Limb (tissue), 2 donors: ENCODE data around the gene MAMDC4.
A peak's percentile ranks its signal among the peaks of the same experiment; 100 is the strongest.
"Not testable (repeated sequence)": the region's sequence is repeated elsewhere in the genome, so short reads cannot be mapped to it uniquely, and the experiment has no call there.

Source experiments
- DNase-seq, 2 donors: peaks; one replicate each; pipeline ENCODE4 v3.0.0-alpha.2; 2016; ENCODE audit errors: extremely low spot score in 2 of 2

The MAMDC4 gene

GRCh38 chr9:136860933-136861873 is 9.1 kb downstream of the MAMDC4 start:
- DNase-seq, result no peak

DNA sequence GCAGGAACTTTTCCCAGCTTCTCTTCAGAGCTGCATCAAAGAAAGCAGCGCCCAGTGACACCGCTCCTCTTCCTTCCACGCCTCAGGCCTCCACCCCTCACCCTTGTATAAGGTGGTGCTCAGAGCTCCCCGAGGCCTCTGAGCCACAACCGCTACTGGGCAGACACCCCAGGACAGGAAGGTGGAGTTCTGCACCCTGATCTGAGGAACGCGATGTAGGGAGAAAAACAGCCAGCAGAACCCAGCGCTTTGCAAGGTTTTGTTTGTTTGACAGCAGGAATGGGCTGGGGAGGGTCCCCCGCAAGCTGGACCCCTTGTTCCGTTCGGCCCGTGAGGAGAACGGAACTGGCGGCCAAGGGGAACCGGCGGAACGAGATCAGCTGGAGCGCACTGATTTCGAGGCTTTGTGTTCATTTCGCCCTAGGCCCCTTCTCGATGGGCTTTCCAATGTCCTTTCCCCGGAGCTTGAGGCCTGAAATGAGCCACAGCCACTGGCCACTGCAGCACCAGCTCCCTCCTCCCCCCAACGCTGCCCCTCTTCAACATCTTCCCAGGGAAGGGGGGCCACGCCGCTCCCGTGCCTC is 9.8 kb downstream of the MAMDC4 start:
- no peak for DNase-seq

DNA sequence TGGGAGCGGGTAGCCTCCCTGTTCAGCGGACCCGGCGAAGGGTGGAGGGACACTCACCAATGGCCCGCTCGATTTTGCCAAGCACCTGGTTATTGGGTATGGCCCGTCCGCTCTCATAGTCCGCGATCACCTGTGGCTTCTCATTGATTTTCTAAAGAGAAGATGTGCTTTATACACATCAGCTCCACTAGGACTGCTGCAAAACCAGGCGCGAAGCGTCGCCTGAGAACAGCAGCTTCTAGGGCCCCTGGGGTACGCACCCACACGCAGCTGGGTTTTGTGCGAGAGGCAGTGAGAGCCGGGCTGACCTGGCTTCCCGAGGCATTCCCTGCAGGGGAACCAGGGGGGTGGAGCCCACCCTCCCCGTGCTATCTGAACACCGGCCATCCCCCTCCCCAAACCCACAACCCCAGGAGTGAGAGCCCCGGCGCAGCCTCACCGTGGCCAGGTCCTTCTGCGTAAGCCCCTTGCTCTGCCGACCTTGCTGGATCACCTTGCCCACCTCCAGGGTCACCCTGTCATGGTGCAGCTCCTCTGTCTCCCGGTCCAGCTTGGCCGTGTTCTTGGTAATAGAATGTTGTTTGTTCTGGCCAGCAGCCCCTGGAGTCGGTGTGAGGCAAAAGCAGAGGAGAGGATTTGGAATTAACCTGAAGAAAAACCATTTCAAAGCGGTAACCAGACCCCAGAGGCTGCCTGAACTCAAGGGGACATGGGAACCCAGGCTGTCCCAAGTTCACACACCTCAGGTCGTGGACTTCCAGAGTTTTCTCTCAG is 10.9 kb downstream of the MAMDC4 start:
- no peak for DNase-seq

- no peak for DNase-seq
These were observed 11.6 kb downstream of the MAMDC4 start for GRCh38 chr9:136863623-136864273.

DNA sequence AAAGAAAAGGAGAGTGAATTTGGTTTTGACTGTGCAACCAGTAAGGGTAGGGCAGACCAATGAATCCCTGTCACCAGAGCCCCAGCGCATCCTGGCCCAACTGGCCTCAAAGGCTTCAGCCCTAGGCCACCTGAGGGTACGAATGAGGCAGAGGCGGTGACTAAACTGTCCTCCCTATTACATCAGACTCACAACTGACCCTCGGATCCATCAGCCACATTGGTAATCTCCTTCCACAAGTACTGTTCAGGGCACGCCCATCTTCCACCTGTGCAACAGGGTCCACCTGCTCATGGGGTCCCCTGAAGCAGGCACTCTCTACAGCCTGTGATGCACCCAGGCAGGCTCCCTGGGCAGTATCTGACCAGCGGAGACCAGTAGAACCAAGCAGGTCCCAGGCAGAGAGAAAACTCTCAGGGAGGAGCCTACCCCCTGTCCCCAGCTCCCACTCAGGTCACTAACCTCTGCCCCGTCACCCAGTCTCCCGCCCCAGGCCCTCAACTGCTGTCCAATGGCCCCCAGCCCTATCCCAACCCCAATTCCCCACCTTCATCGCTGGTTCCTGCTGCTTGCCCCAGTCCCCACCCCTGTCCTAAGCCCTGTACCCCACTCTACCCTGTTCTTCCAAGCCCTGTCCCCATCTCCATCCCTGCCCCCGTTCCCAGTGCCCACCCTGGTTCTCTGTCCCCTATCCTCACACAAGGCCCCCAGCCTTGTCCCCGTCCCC is 13.1 kb downstream of the MAMDC4 start:
- no peak for DNase-seq

GRCh38 chr9:136865768-136866103 is 13.6 kb downstream of the MAMDC4 start:
- no peak for DNase-seq

GRCh38 chr9:136866898-136867421 is 14.8 kb downstream of the MAMDC4 start:
- not testable (repeated sequence) for DNase-seq

- DNase-seq, result no peak
These were observed 15.3 kb downstream of the MAMDC4 start for GRCh38 chr9:136867480-136867879.

GRCh38 chr9:136867917-136868316 is 15.8 kb downstream of the MAMDC4 start:
- no peak for DNase-seq

- DNase-seq, result no peak
These were observed 16.5 kb downstream of the MAMDC4 start for GRCh38 chr9:136868644-136869043.

DNA sequence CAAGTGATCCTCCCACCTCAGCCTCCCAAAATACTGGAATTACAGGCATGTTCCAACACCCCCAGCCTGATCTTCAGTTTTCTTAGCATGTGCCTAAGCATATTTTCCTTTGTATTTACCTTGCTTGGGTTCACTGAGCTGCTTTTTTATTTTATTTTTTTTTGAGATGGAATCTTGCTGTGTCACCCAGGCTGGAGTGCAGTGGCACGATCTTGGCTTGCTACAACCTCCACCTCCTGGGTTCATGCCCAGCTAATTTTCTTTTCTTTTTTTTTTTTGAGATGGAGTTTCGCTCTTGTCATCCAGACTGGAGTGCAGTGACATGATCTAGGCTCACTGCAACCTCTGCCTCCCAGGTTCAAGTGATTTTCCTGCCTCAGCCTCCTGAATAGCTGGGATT is 17.5 kb downstream of the MAMDC4 start:
- DNase-seq, result not testable (repeated sequence)

DNA sequence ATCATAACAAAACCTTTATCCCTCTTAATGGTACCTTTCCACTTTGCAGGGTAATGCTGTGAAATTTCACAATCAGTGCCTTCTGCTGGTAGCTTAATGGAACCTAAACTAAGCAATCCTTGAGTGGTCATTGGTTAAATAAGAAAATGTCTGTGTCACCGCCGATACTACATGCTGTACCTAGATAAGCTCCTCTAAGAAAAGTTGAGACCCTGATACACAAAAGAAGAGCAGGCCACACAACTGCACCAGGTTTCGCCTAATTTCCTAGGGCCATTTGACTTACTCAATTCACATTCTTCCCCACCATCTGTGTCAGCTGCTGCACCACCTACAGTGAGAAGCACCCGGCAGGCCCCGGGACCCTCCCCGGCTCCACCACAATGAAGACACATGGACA is 23.0 kb downstream of the MAMDC4 start:
- no peak for DNase-seq

- no peak for DNase-seq
These were observed 24.3 kb downstream of the MAMDC4 start for GRCh38 chr9:136876476-136876875.

GRCh38 chr9:136880651-136881050 is 28.5 kb downstream of the MAMDC4 start:
- no peak for DNase-seq

GRCh38 chr9:136881691-136882108 is 29.6 kb downstream of the MAMDC4 start:
- no peak for DNase-seq

- no peak for DNase-seq
These were observed 30.2 kb downstream of the MAMDC4 start for GRCh38 chr9:136882109-136882946.

- not testable (repeated sequence) for DNase-seq
These were observed 30.8 kb downstream of the MAMDC4 start for GRCh38 chr9:136882947-136883283.

GRCh38 chr9:136883670-136884069 is 31.5 kb downstream of the MAMDC4 start:
- DNase-seq, result not testable (repeated sequence)

DNA sequence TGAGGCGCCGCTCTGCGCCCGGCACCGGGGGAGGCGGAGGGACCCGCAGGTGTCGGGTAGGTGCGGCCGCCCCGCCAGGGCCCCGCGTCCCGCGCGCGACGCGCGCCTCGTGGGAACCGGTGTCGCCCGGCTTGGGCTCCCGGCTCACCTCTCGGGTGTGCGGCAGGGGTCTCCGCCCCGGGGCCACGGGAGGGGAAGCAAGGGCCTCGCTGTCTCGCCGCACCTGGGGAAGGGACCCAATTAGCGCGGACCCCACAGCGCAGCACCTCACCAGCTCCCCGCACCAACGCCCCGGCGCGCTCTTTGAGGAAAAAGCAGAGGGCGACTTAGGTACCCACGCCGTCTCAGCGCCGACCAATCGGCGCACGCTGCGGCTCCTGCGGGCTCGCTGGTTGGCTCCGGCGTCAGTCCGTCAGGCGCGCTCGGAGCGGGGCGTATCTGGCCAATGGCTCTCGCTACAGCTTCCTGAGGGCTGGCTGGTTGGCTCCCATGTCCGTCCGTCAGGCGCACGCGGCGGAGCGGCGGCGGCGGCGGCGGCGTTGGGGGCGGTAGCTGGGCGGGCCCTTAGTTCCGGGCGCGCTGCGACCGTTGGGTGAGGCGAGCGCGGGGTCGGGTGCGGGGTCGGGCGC is 33.9 kb downstream of the MAMDC4 start, which contains the start of gene TRAF2:
TSS of gene TRAF2 (plus strand) at position 567 of the 629 bp plus-strand sequence. CDS start 12,225 bp downstream, outside the sequence.
- DNase-seq, result peak; percentile 98 to 99
